SKM-1 treated with dmso at 0.1 percent for 144 hours (cell line): ENCODE results near the gene CAPN9.

Experiments
- DNase-seq: peaks from one replicate; lab custom pipeline; 2025; ENCODE audit not compliant: unreplicated experiment; lab: John Stamatoyannopoulos, UW

Gene CAPN9

GRCh38 chr1:230848235-230848634, 101.0 kb downstream of the CAPN9 start:
- DNase-seq, result no peak

- no peak for DNase-seq
These were observed 102.5 kb downstream of the CAPN9 start for GRCh38 chr1:230849451-230850224.

- DNase-seq, result no peak
These were observed 103.4 kb downstream of the CAPN9 start for GRCh38 chr1:230850547-230850946.

GRCh38 chr1:230851291-230851691, 104.1 kb downstream of the CAPN9 start:
- DNase-seq, result no peak
